ENCODE data around the gene MAP4K5. TPM values are rescaled to one million over a fixed set of nuclear protein-coding genes. Genes with fewer than 3 reads are reported as not detected.

The MAP4K5 gene
- total and polyA plus RNA-seq, 5 donors: 8.4 to 29.0 (median 20.4) TPM

DNA sequence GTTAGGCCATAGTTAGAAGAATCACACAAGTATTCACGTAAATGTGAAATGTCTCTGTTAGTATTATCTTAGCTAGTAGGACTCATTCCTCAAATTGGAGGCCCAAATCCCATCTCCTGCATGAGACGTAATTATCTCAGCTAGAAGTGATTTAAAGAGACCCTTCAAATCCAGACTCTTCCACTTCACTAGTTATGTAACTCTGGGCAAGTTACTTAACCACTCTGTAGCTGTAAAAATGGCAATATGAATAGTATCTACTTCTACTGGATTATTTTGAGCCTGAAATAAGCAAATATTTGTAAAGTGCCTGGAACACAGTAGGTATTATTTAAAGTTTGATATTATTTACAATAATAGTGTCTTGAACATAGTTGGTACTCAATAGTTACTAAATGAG is 107.3 kb downstream of the MAP4K5 start:
- Histone ChIP-seq H3K27ac (ENCODE audit: low read length) (no peak overlapping the region), H3K4me3 (ENCODE audit: low read length) (no peak overlapping the region), H3K4me1 (ENCODE audit: control insufficient read depth, insufficient read depth, low read length) (no peaks in the 10 kb centered on the region), H3K9me3 (ENCODE audit: control insufficient read depth, low read length) (no peaks in the 10 kb centered on the region), H3K27me3 (ENCODE audit: control insufficient read depth, insufficient read depth) (no peaks in the 10 kb centered on the region)
- intact Hi-C loops (cut with DNase I): no loop called here
- ATAC-seq: no peak
- 82% methylated on average over 2 of the region's 2 CpGs for WGBS
- no peak for DNase-seq

GRCh38 chr14:50423529-50423928 is 108.8 kb downstream of the MAP4K5 start:
- 98% methylated on average over 3 of the region's 3 CpGs for WGBS
- Histone ChIP-seq H3K9me3 (ENCODE audit: control insufficient read depth, low read length) (no peaks in the 10 kb centered on the region), H3K4me3 (ENCODE audit: low read length) (no peak overlapping the region), H3K27me3 (ENCODE audit: control insufficient read depth, insufficient read depth) (no peaks in the 10 kb centered on the region), H3K4me1 (ENCODE audit: control insufficient read depth, insufficient read depth, low read length) (no peaks in the 10 kb centered on the region), H3K27ac (ENCODE audit: low read length) (no peak overlapping the region)
- no peak for ATAC-seq
- DNase-seq: no peak
- intact Hi-C loops (cut with DNase I): no loop called here

GRCh38 chr14:50421499-50421898 is 110.9 kb downstream of the MAP4K5 start:
- no peak for ATAC-seq
- no peak for DNase-seq
- Histone ChIP-seq H3K27me3 (ENCODE audit: control insufficient read depth, insufficient read depth) (no peaks in the 10 kb centered on the region), H3K27ac (ENCODE audit: low read length) (no peak overlapping the region), H3K4me1 (ENCODE audit: control insufficient read depth, insufficient read depth, low read length) (no peaks in the 10 kb centered on the region), H3K9me3 (ENCODE audit: control insufficient read depth, low read length) (no peaks in the 10 kb centered on the region), H3K4me3 (ENCODE audit: low read length) (no peak overlapping the region)
- WGBS: 93% methylated on average over 7 of the region's 7 CpGs
- intact Hi-C loops (cut with DNase I): no loop called here

GRCh38 chr14:50417853-50418252 is 114.5 kb downstream of the MAP4K5 start:
- H3K4me1 ChIP-seq (ENCODE audit: control insufficient read depth, insufficient read depth, low read length): no peaks in the 10 kb centered on the region
- no peak overlapping the region for H3K27ac ChIP-seq (ENCODE audit: low read length)
- ATAC-seq (no peak), DNase-seq (no peak)
- H3K4me3 ChIP-seq (ENCODE audit: low read length): no peak overlapping the region
- intact Hi-C loops (cut with DNase I): no loop called here
- 94% methylated on average over 2 of the region's 2 CpGs for WGBS
- H3K27me3 ChIP-seq (ENCODE audit: control insufficient read depth, insufficient read depth): no peaks in the 10 kb centered on the region
- no peaks in the 10 kb centered on the region for H3K9me3 ChIP-seq (ENCODE audit: control insufficient read depth, low read length)

GRCh38 chr14:50410921-50411320 is 121.4 kb downstream of the MAP4K5 start:
- no peak for ATAC-seq
- no peaks in the 10 kb centered on the region for H3K4me1 ChIP-seq (ENCODE audit: control insufficient read depth, insufficient read depth, low read length)
- WGBS: 84% methylated on average over 1 of the region's 1 CpG
- no peak for DNase-seq
- no peak overlapping the region for H3K27ac ChIP-seq (ENCODE audit: low read length)
- no peaks in the 10 kb centered on the region for H3K27me3 ChIP-seq (ENCODE audit: control insufficient read depth, insufficient read depth)
- intact Hi-C loops (cut with DNase I): no loop called here
- H3K9me3 ChIP-seq (ENCODE audit: control insufficient read depth, low read length): no peaks in the 10 kb centered on the region
- no peak overlapping the region for H3K4me3 ChIP-seq (ENCODE audit: low read length)

- H3K4me3 ChIP-seq (ENCODE audit: low read length): no peak overlapping the region
- no peak for DNase-seq
- H3K4me1 ChIP-seq (ENCODE audit: control insufficient read depth, insufficient read depth, low read length): no peaks in the 10 kb centered on the region
- 98% methylated on average over 3 of the region's 3 CpGs for WGBS
- ATAC-seq: no peak
- H3K27ac ChIP-seq (ENCODE audit: low read length): no peak overlapping the region
- intact Hi-C loops (cut with DNase I): no loop called here
- H3K9me3 ChIP-seq (ENCODE audit: control insufficient read depth, low read length): no peaks in the 10 kb centered on the region
- H3K27me3 ChIP-seq (ENCODE audit: control insufficient read depth, insufficient read depth): no peaks in the 10 kb centered on the region
Observed at GRCh38 chr14:50410071-50410470, 122.3 kb downstream of the MAP4K5 start.

DNA sequence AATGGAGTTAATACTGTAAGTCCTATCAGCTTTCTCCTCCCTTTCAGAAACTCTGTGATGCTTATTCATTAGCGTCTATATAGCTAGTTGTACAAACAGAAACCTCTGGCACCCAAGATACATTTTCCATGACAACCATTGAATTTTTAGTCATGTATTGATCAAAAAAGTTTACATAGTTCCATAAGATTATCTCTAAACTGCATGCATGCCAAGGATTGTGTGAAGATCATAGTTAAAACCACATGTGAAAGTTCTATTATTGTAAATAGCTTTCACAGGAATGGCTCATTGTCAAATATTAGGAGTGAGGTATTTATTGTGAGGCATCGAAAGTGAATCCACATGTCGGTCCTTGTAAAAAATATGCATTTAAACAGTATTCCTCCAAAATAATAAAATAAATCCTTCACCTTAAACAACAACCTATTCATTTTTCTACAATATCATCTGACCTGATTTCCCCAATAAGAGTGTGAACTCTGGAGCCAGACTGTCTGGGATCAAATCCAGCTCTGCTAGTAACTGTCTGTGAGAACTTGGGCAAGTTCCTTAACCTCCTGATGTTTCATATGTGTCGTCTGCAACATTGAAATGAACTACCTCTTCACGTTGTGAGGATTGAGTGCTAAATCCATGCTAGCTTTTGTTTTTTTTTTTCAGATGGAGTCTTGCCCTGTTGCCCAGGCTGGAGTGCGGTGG is 125.1 kb downstream of the MAP4K5 start:
- 62% methylated on average over 6 of the region's 6 CpGs for WGBS
- Histone ChIP-seq H3K9me3 (ENCODE audit: control insufficient read depth, low read length) (no peaks in the 10 kb centered on the region), H3K4me3 (ENCODE audit: low read length) (no peak overlapping the region), H3K4me1 (ENCODE audit: control insufficient read depth, insufficient read depth, low read length) (no peaks in the 10 kb centered on the region), H3K27ac (ENCODE audit: low read length) (no peak overlapping the region), H3K27me3 (ENCODE audit: control insufficient read depth, insufficient read depth) (no peaks in the 10 kb centered on the region)
- DNase-seq (no peak), ATAC-seq (no peak)
- intact Hi-C loops (cut with DNase I): no loop called here

- Histone ChIP-seq H3K27ac (ENCODE audit: low read length) (no peak overlapping the region), H3K4me1 (ENCODE audit: control insufficient read depth, insufficient read depth, low read length) (no peaks in the 10 kb centered on the region), H3K27me3 (ENCODE audit: control insufficient read depth, insufficient read depth) (no peaks in the 10 kb centered on the region), H3K4me3 (ENCODE audit: low read length) (no peak overlapping the region), H3K9me3 (ENCODE audit: control insufficient read depth, low read length) (no peaks in the 10 kb centered on the region)
- no peak for DNase-seq
- intact Hi-C loops (cut with DNase I): no loop called here
- ATAC-seq: no peak
Observed at GRCh38 chr14:50403419-50403818, 128.9 kb downstream of the MAP4K5 start.

GRCh38 chr14:50402965-50403364 is 129.4 kb downstream of the MAP4K5 start:
- ATAC-seq (no peak), DNase-seq (no peak)
- WGBS: 49% methylated on average over 1 of the region's 1 CpG
- intact Hi-C loops (cut with DNase I): no loop called here
- no peaks in the 10 kb centered on the region for H3K9me3 ChIP-seq (ENCODE audit: control insufficient read depth, low read length)
- no peak overlapping the region for H3K27ac ChIP-seq (ENCODE audit: low read length)
- H3K4me1 ChIP-seq (ENCODE audit: control insufficient read depth, insufficient read depth, low read length): no peaks in the 10 kb centered on the region
- no peaks in the 10 kb centered on the region for H3K27me3 ChIP-seq (ENCODE audit: control insufficient read depth, insufficient read depth)
- H3K4me3 ChIP-seq (ENCODE audit: low read length): no peak overlapping the region

- H3K4me1 ChIP-seq (ENCODE audit: control insufficient read depth, insufficient read depth, low read length): no peaks in the 10 kb centered on the region
- ATAC-seq: no peak
- H3K27me3 ChIP-seq (ENCODE audit: control insufficient read depth, insufficient read depth): no peaks in the 10 kb centered on the region
- H3K4me3 ChIP-seq (ENCODE audit: low read length): no peak overlapping the region
- DNase-seq: no peak
- WGBS: 91% methylated on average over 2 of the region's 2 CpGs
- H3K27ac ChIP-seq (ENCODE audit: low read length): no peak overlapping the region
- no peaks in the 10 kb centered on the region for H3K9me3 ChIP-seq (ENCODE audit: control insufficient read depth, low read length)
- intact Hi-C loops (cut with DNase I): no loop called here
Observed at GRCh38 chr14:50400461-50400860, 131.9 kb downstream of the MAP4K5 start.

GRCh38 chr14:50399251-50400032 is 132.9 kb downstream of the MAP4K5 start:
- intact Hi-C loops (cut with DNase I): no loop called here
- DNase-seq (no peak), ATAC-seq (no peak)
- H3K9me3 ChIP-seq (ENCODE audit: control insufficient read depth, low read length): no peaks in the 10 kb centered on the region
- H3K4me1 ChIP-seq (ENCODE audit: control insufficient read depth, insufficient read depth, low read length): no peaks in the 10 kb centered on the region
- no peaks in the 10 kb centered on the region for H3K27me3 ChIP-seq (ENCODE audit: control insufficient read depth, insufficient read depth)
- 73% methylated on average over 6 of the region's 6 CpGs for WGBS
- no peak overlapping the region for H3K4me3 ChIP-seq (ENCODE audit: low read length)
- H3K27ac ChIP-seq (ENCODE audit: low read length): no peak overlapping the region

Data from right cardiac atrium (tissue), 5 donors.